Liver (tissue), 9 donors: Measurements from ENCODE around the gene TMEM91. TPM values are rescaled to one million over a fixed set of nuclear protein-coding genes. Genes with fewer than 3 reads are reported as not detected.
"Not testable (repeated sequence)": the region's sequence is repeated elsewhere in the genome, so short reads cannot be mapped to it uniquely, and the experiment has no call there.

Source experiments
- DNase-seq: peaks from one replicate; pipeline ENCODE4 v3.0.0-alpha.2; 2017; ENCODE audit warnings: low spot score
- H3K27ac ChIP-seq, 2 donors: one replicate each; pipeline ENCODE4 v1.7.0; 2013; ENCODE audit warnings: inconsistent platforms in 2 of 2, low read length in 2 of 2, control low read depth in 1 of 2, low read depth in 1 of 2, mild to moderate bottlenecking in 1 of 2
- H3K27me3 ChIP-seq, 4 donors: one replicate each; pipeline versions ENCODE4 v1.6.1 to v1.7.0; 2013; ENCODE audit warnings: low read length in 3 of 4, inconsistent platforms in 1 of 4, mild to moderate bottlenecking in 1 of 4, moderate library complexity in 1 of 4; ENCODE audit not compliant: control insufficient read depth in 4 of 4, insufficient read depth in 4 of 4
- H3K36me3 ChIP-seq, 4 donors: one replicate each; pipeline versions ENCODE4 v1.6.1 to v1.7.0; 2013; ENCODE audit warnings: low read length in 3 of 4, mild to moderate bottlenecking in 3 of 4, low read depth in 1 of 4, moderate library complexity in 1 of 4; ENCODE audit not compliant: control insufficient read depth in 4 of 4, insufficient read depth in 3 of 4
- H3K4me1 ChIP-seq, 4 donors: one replicate each; pipeline versions ENCODE4 v1.6.1 to v1.7.0; 2013; ENCODE audit warnings: low read length in 3 of 4, mild to moderate bottlenecking in 3 of 4, moderate library complexity in 1 of 4; ENCODE audit not compliant: control insufficient read depth in 4 of 4, insufficient read depth in 4 of 4
- H3K4me3 ChIP-seq, 3 donors: one replicate each; pipeline versions ENCODE4 v1.6.1 to v1.7.0; 2013; ENCODE audit warnings: low read length in 3 of 3, control low read depth in 1 of 3, low read depth in 1 of 3, mild to moderate bottlenecking in 1 of 3
- H3K9ac ChIP-seq, 2 donors: one replicate each; pipeline ENCODE4 v1.7.0; 2013; ENCODE audit warnings: low read length in 2 of 2, mild to moderate bottlenecking in 2 of 2, moderate library complexity in 2 of 2, control low read depth in 1 of 2, low read depth in 1 of 2
- H3K9me3 ChIP-seq, 4 donors: one replicate each; pipeline versions ENCODE4 v1.6.1 to v1.7.0; 2013; ENCODE audit warnings: low read length in 3 of 4; ENCODE audit not compliant: control insufficient read depth in 4 of 4
- EGR1 ChIP-seq, 2 donors: IDR thresholded peaks; 2 replicates each; pipeline ENCODE4 v1.6.1; 2016 to 2018; ENCODE audit warnings: antibody characterized with exemption in 2 of 2, low read depth in 2 of 2
- FOXA1 ChIP-seq: IDR thresholded peaks from 2 replicates; pipeline ENCODE4 v1.6.1; 2016; ENCODE audit warnings: antibody characterized with exemption
- FOXA2 ChIP-seq: IDR thresholded peaks from 2 replicates; pipeline ENCODE4 v1.6.1; 2016; ENCODE audit warnings: antibody characterized with exemption
- GABPA ChIP-seq, 2 donors: IDR thresholded peaks in 1 of 2; conservative IDR thresholded peaks in 1 of 2; 2 replicates each; pipeline ENCODE4 v1.6.1; 2016; ENCODE audit warnings: antibody characterized with exemption in 2 of 2, mild to moderate bottlenecking in 1 of 2, moderate library complexity in 1 of 2
- HNF4A ChIP-seq, 2 donors: conservative IDR thresholded peaks; 2 replicates each; pipeline ENCODE4 v1.6.1; 2016; ENCODE audit warnings: antibody characterized with exemption in 2 of 2, mild to moderate bottlenecking in 2 of 2
- JUND ChIP-seq, 2 donors: IDR thresholded peaks; 2 replicates each; pipeline ENCODE4 v1.6.1; 2016; ENCODE audit warnings: antibody characterized with exemption in 2 of 2
- NR2F2 ChIP-seq: IDR thresholded peaks from 2 replicates; pipeline ENCODE4 v1.6.1; 2016; ENCODE audit warnings: antibody characterized with exemption
- RAD21 ChIP-seq, 2 donors: IDR thresholded peaks; 2 replicates each; pipeline ENCODE4 v1.6.1; 2016; ENCODE audit warnings: antibody characterized with exemption in 2 of 2, mild to moderate bottlenecking in 2 of 2
- RXRA ChIP-seq, 2 donors: IDR thresholded peaks; 2 replicates each; pipeline ENCODE4 v1.6.1; 2017 to 2018; ENCODE audit warnings: antibody characterized with exemption in 2 of 2, mild to moderate bottlenecking in 1 of 2
- SP1 ChIP-seq: IDR thresholded peaks from 2 replicates; pipeline ENCODE4 v1.6.1; 2018; ENCODE audit warnings: antibody characterized with exemption, mild to moderate bottlenecking
- TAF1 ChIP-seq: conservative IDR thresholded peaks from 2 replicates; pipeline ENCODE4 v1.6.1; 2016; ENCODE audit warnings: antibody characterized with exemption, mild to moderate bottlenecking
- YY1 ChIP-seq: IDR thresholded peaks from 2 replicates; pipeline ENCODE4 v1.6.1; 2016; ENCODE audit warnings: antibody characterized with exemption, mild to moderate bottlenecking
- WGBS: extraction: QIAGEN DNeasy Blood & Tissue Kit; methylation state at CpG from one replicate; pipeline ENCODE4 v1.1.7; 2013; 5-methylcytosine and 5-hydroxymethylcytosine counted together
- polyA plus RNA-seq, 2 donors: library from polyadenylated mRNA; stranded (reverse) in 1 of 2; unstranded in 1 of 2; fragments of 200-250 nt in 1 of 2; fragments of >200 nt in 1 of 2; fragmentation: Nextera tagmentation in 1 of 2; extraction: Ambion mirVana in 1 of 2; gene quantifications; one replicate each; pipeline versions ENCODE4 v1.2.1 to v1.2.3, GENCODE V29; 2013 to 2015
- total RNA-seq, 2 donors: library from RNA; depleted of rRNA; stranded (reverse); fragments of >200 nt; gene quantifications; one replicate each; pipeline ENCODE4 v1.2.3, GENCODE V29; 2014
- TF ChIP-seq, protein P1 (sequence below): IDR thresholded peaks from 2 replicates; pipeline ENCODE4 v1.6.1; 2016; ENCODE audit warnings: antibody characterized with exemption, mild to moderate bottlenecking
- TF ChIP-seq, protein P2 (sequence below): IDR thresholded peaks from 2 replicates; pipeline ENCODE4 v1.6.1; 2016; ENCODE audit warnings: antibody characterized with exemption
- TF ChIP-seq, protein P3 (sequence below): IDR thresholded peaks from 2 replicates; pipeline ENCODE4 v1.6.1; 2016; ENCODE audit warnings: antibody characterized with exemption
- TF ChIP-seq, protein P4 (sequence below): IDR thresholded peaks from 2 replicates; pipeline ENCODE4 v1.6.1; 2016; ENCODE audit warnings: antibody characterized with exemption
- donor health status: healthy.
- donor health status: healthy.
- donor health status: healthy.
- donor health status: healthy.
- donor health status: healthy.

TMEM91 gene
- total and polyA plus RNA-seq, 4 donors, result 1.6 to 4.0 (median 2.9) TPM

DNA sequence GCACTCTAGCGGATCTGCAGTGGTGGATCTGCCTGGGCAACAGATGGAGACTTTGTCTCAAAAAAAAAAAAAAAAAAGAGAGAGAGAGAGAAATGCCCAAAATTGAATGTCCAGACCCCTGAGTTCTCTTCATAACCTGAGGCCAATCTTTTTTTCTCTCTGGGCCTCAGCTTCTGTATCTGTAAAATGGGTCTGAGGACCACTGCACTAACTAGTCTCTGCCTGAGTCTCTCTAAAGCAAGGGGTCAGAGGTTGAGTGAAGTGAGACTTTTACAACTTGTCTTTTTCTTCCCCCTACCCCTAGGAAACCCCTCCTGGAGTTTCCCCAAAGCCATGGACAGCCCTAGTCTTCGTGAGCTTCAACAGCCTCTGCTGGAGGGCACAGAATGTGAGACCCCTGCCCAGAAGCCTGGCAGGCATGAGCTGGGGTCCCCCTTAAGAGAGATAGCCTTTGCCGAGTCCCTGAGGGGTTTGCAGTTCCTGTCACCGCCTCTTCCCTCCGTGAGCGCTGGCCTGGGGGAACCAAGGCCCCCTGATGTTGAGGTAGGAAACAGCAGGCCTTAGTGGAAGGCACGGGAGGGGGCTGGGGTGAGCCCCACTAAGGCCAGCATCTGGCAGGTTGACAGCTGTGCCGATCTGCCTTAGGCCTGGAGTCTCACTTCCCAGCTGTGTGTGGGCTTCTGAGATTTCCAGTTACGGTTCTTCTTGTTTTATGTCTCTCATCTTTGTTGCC is 1.8 kb downstream of the TMEM91 start:
- Histone ChIP-seq H3K4me1 (peaks cover 0 to 6% (median 4%) of the 10 kb centered on the region in 4 donors), H3K27ac (no peak overlapping the region), H3K27me3 (no peaks in the 10 kb centered on the region), H3K9me3 (no peaks in the 10 kb centered on the region), H3K4me3 (no peak overlapping the region), H3K9ac (no peak overlapping the region), H3K36me3 (no peaks in the 10 kb centered on the region)
- 74% methylated on average over 9 of the region's 9 CpGs for WGBS
- TF ChIP-seq HNF4A (conservative IDR thresholded peaks at IDR 0.05) (no peak), GABPA (IDR thresholded peaks at IDR 0.05 in 1 of 2, conservative IDR thresholded peaks at IDR 0.05 in 1 of 2) (no peak), RXRA (IDR thresholded peaks at IDR 0.05) (no peak), SP1 (no peak), EGR1 (IDR thresholded peaks at IDR 0.05; ENCODE audit: low read depth in 2 of 2) (no peak), NR2F2 (no peak), YY1 (no peak)
- TF ChIP-seq, protein P1, sequence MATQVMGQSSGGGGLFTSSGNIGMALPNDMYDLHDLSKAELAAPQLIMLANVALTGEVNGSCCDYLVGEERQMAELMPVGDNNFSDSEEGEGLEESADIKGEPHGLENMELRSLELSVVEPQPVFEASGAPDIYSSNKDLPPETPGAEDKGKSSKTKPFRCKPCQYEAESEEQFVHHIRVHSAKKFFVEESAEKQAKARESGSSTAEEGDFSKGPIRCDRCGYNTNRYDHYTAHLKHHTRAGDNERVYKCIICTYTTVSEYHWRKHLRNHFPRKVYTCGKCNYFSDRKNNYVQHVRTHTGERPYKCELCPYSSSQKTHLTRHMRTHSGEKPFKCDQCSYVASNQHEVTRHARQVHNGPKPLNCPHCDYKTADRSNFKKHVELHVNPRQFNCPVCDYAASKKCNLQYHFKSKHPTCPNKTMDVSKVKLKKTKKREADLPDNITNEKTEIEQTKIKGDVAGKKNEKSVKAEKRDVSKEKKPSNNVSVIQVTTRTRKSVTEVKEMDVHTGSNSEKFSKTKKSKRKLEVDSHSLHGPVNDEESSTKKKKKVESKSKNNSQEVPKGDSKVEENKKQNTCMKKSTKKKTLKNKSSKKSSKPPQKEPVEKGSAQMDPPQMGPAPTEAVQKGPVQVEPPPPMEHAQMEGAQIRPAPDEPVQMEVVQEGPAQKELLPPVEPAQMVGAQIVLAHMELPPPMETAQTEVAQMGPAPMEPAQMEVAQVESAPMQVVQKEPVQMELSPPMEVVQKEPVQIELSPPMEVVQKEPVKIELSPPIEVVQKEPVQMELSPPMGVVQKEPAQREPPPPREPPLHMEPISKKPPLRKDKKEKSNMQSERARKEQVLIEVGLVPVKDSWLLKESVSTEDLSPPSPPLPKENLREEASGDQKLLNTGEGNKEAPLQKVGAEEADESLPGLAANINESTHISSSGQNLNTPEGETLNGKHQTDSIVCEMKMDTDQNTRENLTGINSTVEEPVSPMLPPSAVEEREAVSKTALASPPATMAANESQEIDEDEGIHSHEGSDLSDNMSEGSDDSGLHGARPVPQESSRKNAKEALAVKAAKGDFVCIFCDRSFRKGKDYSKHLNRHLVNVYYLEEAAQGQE, result no peak
- TF ChIP-seq, protein P2, sequence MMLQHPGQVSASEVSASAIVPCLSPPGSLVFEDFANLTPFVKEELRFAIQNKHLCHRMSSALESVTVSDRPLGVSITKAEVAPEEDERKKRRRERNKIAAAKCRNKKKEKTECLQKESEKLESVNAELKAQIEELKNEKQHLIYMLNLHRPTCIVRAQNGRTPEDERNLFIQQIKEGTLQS, result no peak
- TF ChIP-seq, protein P3, sequence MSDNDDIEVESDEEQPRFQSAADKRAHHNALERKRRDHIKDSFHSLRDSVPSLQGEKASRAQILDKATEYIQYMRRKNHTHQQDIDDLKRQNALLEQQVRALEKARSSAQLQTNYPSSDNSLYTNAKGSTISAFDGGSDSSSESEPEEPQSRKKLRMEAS, result no peak
- no peak for DNase-seq

DNA sequence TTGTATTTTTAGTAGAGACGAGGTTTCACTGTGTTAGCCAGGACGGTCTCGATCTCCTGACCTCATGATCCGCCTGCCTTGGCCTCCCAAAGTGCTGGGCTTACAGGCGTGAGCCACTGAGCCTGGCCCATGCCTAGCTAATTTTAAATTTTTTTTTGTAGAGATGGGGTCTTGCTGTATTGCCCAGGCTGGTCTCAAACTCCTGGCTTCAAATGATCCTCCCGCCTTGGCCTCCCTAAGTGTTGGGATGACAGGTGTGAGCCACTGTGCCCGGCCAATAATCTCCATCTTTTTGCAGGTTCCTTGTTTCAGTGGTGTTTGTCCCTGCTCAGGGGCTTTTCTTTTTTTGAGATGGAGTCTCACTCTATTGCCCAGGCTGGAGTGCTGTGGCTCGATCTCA is 5.2 kb downstream of the TMEM91 start:
- H3K36me3 ChIP-seq, H3K9ac ChIP-seq, H3K27me3 ChIP-seq, DNase-seq, H3K4me3 ChIP-seq, H3K4me1 ChIP-seq, H3K9me3 ChIP-seq, H3K27ac ChIP-seq: not testable (repeated sequence)
- 99% methylated on average over 8 of the region's 8 CpGs for WGBS

DNA sequence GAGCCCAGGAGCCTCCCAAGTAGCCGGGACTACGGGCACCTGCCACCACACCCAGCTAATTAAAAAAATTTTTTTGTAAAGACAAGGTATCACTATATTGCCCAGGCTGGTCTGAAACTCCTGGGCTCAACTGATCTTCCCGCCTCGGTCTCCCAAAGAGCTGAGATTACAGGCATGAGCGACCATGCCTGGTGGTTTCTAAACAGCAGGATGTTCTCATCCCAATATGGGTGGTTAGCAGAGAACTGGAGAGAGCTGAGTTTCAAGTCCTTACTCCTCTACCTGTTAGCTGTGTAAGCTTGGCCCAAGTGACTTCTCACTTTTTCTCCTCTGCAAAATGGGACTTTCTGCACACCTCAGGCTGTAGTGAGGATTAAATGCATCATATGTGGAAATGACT is 8.0 kb downstream of the TMEM91 start:
- no peaks in the 10 kb centered on the region for H3K4me1 ChIP-seq
- peaks cover 2 to 26% (median 9%) of the 10 kb centered on the region in 4 donors for H3K36me3 ChIP-seq
- H3K4me3 ChIP-seq, result no peak overlapping the region
- H3K9ac ChIP-seq, result no peak overlapping the region
- H3K27me3 ChIP-seq, result no peaks in the 10 kb centered on the region
- H3K27ac ChIP-seq, result no peak overlapping the region
- no peak for DNase-seq
- H3K9me3 ChIP-seq, result no peaks in the 10 kb centered on the region
- WGBS, result 91% methylated on average over 5 of the region's 5 CpGs
- TF ChIP-seq, protein P1, result no peak
- no peak for TF ChIP-seq GABPA (IDR thresholded peaks at IDR 0.05 in 1 of 2, conservative IDR thresholded peaks at IDR 0.05 in 1 of 2)
- no peak for TF ChIP-seq FOXA2
- TF ChIP-seq, protein P2, result no peak
- no peak for TF ChIP-seq RXRA (IDR thresholded peaks at IDR 0.05)
- TF ChIP-seq SP1, result no peak
- TF ChIP-seq FOXA1, result no peak
- TF ChIP-seq, protein P4, sequence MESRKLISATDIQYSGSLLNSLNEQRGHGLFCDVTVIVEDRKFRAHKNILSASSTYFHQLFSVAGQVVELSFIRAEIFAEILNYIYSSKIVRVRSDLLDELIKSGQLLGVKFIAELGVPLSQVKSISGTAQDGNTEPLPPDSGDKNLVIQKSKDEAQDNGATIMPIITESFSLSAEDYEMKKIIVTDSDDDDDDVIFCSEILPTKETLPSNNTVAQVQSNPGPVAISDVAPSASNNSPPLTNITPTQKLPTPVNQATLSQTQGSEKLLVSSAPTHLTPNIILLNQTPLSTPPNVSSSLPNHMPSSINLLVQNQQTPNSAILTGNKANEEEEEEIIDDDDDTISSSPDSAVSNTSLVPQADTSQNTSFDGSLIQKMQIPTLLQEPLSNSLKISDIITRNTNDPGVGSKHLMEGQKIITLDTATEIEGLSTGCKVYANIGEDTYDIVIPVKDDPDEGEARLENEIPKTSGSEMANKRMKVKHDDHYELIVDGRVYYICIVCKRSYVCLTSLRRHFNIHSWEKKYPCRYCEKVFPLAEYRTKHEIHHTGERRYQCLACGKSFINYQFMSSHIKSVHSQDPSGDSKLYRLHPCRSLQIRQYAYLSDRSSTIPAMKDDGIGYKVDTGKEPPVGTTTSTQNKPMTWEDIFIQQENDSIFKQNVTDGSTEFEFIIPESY, result no peak
- TF ChIP-seq RAD21 (IDR thresholded peaks at IDR 0.05), result no peak
- no peak for TF ChIP-seq JUND (IDR thresholded peaks at IDR 0.05)
- no peak for TF ChIP-seq HNF4A (conservative IDR thresholded peaks at IDR 0.05)
- TF ChIP-seq, protein P3, result no peak
- TF ChIP-seq TAF1, result no peak
- no peak for TF ChIP-seq EGR1 (IDR thresholded peaks at IDR 0.05; ENCODE audit: low read depth in 2 of 2)
